Measurements from ENCODE around the gene LYPD6B. TPM values are rescaled to one million over a fixed set of nuclear protein-coding genes. Genes with fewer than 3 reads are reported as not detected.

Gene LYPD6B
- total and polyA plus RNA-seq, 2 donors (not counting 3 experiments of a cell fraction or from before 2014, with no cell fraction given), result not detected

DNA sequence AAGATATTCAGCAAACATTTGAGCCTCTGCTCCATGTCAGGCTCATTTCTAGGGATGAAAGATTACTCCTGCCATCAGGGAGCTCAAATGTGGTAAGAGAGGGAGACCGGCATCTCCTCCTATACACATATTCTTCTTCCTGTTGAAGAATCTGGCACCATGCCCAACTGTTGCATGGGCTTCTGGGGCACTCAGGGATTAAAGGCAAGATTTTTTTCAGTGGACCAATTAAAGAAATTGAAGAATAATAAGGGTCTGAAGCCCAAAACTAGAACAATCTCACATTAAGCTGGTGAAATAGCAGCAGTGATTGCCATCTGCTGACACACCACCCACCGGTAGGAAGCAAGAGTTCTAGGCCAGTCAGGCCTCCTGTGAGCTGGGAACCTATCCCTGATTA lies 146.5 kb downstream of the LYPD6B start:
- no peaks in the 10 kb centered on the region for H3K79me2 ChIP-seq (ENCODE audit: control insufficient read depth, insufficient read depth, low read length)
- no peak for FAIRE-seq

More for the DNA sequence above, 146.5 kb downstream of the LYPD6B start:
- ChIA-PET CTCF (no interaction called here), POLR2A (no interaction called here)
- intact Hi-C loops (cut with micrococcal nuclease) (no loop called here), dilution Hi-C loops (cut with MboI; ENCODE audit: extremely low pct_ligation_motif_present, low sequenced_read_pairs) (no loop called here)
- H3K9ac ChIP-seq (replicated peaks; ENCODE audit: extremely low read depth, insufficient read depth, low read length), result no peak overlapping the region
- no peak overlapping the region for H3K4me2 ChIP-seq (ENCODE audit: insufficient read depth, low read length)
- DNase-seq (ENCODE audit: low read depth, low spot score), result no peak
- no peak overlapping the region for H3K4me3 ChIP-seq (replicated peaks in 1 of 3; ENCODE audit: insufficient read depth in 1 of 3, low read depth in 1 of 3, low read length in 3 of 3)
- H2AFZ ChIP-seq (ENCODE audit: low read depth, low read length), result no peak overlapping the region
- H3K4me1 ChIP-seq (ENCODE audit: control insufficient read depth, extremely low read depth, insufficient read depth, low read length), result no peaks in the 10 kb centered on the region
- no peaks in the 10 kb centered on the region for H3K9me3 ChIP-seq (replicated peaks; ENCODE audit: control insufficient read depth, insufficient read depth, low read length)
- H3K36me3 ChIP-seq (ENCODE audit: control insufficient read depth in 2 of 2, extremely low read depth in 1 of 2, insufficient read depth in 2 of 2, low read length in 2 of 2), result no peaks in the 10 kb centered on the region
- BruUV-seq (replicated peaks), result no TSS peak
- H3K27me3 ChIP-seq (ENCODE audit: control insufficient read depth in 2 of 2, insufficient read depth in 2 of 2, low read length in 2 of 2), result no peaks in the 10 kb centered on the region
- no peak overlapping the region for H3K27ac ChIP-seq (ENCODE audit: insufficient read depth, low read depth, low read length)
- TF ChIP-seq MYC (IDR thresholded peaks at IDR 0.05; ENCODE audit: low read depth, low read length) (no peak), FOS (IDR thresholded peaks at IDR 0.05; ENCODE audit: borderline replicate concordance, insufficient read depth, low read length) (no peak), JUN (IDR thresholded peaks at IDR 0.05; ENCODE audit: borderline replicate concordance, insufficient read depth, insufficient read length, low read depth) (no peak), GATA2 (IDR thresholded peaks at IDR 0.05; ENCODE audit: insufficient read depth, insufficient read length, low read depth, low read length) (no peak), POLR2AphosphoS5 (IDR thresholded peaks at IDR 0.05; ENCODE audit: insufficient read depth, low read depth, low read length) (no peak), POLR2A (IDR thresholded peaks at IDR 0.05; ENCODE audit: low read depth, low read length) (no peak), EZH2 (IDR thresholded peaks at IDR 0.05; ENCODE audit: borderline replicate concordance, low read depth, low read length, severe bottlenecking) (no peak)
- TF ChIP-seq, protein P1, sequence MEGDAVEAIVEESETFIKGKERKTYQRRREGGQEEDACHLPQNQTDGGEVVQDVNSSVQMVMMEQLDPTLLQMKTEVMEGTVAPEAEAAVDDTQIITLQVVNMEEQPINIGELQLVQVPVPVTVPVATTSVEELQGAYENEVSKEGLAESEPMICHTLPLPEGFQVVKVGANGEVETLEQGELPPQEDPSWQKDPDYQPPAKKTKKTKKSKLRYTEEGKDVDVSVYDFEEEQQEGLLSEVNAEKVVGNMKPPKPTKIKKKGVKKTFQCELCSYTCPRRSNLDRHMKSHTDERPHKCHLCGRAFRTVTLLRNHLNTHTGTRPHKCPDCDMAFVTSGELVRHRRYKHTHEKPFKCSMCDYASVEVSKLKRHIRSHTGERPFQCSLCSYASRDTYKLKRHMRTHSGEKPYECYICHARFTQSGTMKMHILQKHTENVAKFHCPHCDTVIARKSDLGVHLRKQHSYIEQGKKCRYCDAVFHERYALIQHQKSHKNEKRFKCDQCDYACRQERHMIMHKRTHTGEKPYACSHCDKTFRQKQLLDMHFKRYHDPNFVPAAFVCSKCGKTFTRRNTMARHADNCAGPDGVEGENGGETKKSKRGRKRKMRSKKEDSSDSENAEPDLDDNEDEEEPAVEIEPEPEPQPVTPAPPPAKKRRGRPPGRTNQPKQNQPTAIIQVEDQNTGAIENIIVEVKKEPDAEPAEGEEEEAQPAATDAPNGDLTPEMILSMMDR (IDR thresholded peaks at IDR 0.05; ENCODE audit: extremely low read depth in 1 of 2, insufficient read depth in 1 of 2, low read depth in 1 of 2, low read length in 2 of 2), result no peak
- TF ChIP-seq, protein P2, sequence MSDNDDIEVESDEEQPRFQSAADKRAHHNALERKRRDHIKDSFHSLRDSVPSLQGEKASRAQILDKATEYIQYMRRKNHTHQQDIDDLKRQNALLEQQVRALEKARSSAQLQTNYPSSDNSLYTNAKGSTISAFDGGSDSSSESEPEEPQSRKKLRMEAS (IDR thresholded peaks at IDR 0.05; ENCODE audit: insufficient read depth, insufficient read length), result no peak
- no peaks in the 10 kb centered on the region for H4K20me1 ChIP-seq (replicated peaks; ENCODE audit: control insufficient read depth, extremely low read depth, insufficient read depth, low read length)
- H3K9me1 ChIP-seq (replicated peaks; ENCODE audit: control insufficient read depth, extremely low read depth, insufficient read depth, low read length), result no peaks in the 10 kb centered on the region

Measured in endothelial cell of umbilical vein (primary cell).